Measurements from ENCODE around the gene SCAANT1.

SCAANT1 gene

DNA sequence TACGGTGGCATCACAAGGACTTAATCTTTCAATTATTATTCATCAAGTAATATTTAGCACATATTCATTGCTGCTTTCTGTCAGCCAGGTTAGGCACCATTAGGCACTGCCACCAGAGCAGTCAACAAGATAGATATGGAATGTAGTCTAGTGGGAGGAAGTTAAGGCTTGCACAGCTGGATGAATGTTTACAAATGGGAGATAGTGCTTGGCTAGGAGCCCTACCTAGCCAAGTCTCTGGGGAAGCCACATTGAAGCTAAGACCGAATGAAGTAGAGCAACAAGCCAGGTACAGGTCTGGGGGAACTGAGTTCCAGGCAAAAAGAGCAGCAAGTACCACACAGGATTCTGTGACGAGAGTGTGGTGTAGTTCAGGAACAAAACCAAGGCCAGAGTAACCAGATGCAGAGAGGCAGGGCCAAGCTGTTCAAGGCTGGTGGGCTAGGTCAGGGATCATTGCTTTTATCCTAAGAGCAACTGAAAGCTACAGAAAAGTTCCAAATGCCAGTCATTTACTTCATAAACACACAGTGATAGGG lies 33.4 kb upstream of the SCAANT1 start:
- Histone ChIP-seq H3K4me1 (ENCODE audit: insufficient read depth, low read length) (peaks cover 4% of the 10 kb centered on the region), H3K36me3 (ENCODE audit: insufficient read depth, low read length) (no peaks in the 10 kb centered on the region), H3K9me3 (ENCODE audit: control insufficient read depth, insufficient read depth, low read length) (no peaks in the 10 kb centered on the region), H3K9ac (ENCODE audit: low read depth, low read length) (no peak overlapping the region)

GRCh38 chr3:63943678-63944077 lies 31.5 kb upstream of the SCAANT1 start:
- Histone ChIP-seq H3K9ac (ENCODE audit: low read depth, low read length) (no peak overlapping the region), H3K4me1 (ENCODE audit: insufficient read depth, low read length) (peaks cover 4% of the 10 kb centered on the region), H3K9me3 (ENCODE audit: control insufficient read depth, insufficient read depth, low read length) (no peaks in the 10 kb centered on the region), H3K36me3 (ENCODE audit: insufficient read depth, low read length) (no peaks in the 10 kb centered on the region)

GRCh38 chr3:63942528-63942927 lies 30.3 kb upstream of the SCAANT1 start:
- no peaks in the 10 kb centered on the region for H3K36me3 ChIP-seq (ENCODE audit: insufficient read depth, low read length)
- peaks cover 8% of the 10 kb centered on the region; the same call in 1 of the 2 replicates for H3K4me1 ChIP-seq (ENCODE audit: insufficient read depth, low read length)
- no peak overlapping the region for H3K9ac ChIP-seq (ENCODE audit: low read depth, low read length)
- H3K9me3 ChIP-seq (ENCODE audit: control insufficient read depth, insufficient read depth, low read length) = no peaks in the 10 kb centered on the region

GRCh38 chr3:63940389-63940757 lies 28.2 kb upstream of the SCAANT1 start:
- no peaks in the 10 kb centered on the region for H3K36me3 ChIP-seq (ENCODE audit: insufficient read depth, low read length)
- H3K9ac ChIP-seq (ENCODE audit: low read depth, low read length) = no peak overlapping the region
- H3K9me3 ChIP-seq (ENCODE audit: control insufficient read depth, insufficient read depth, low read length) = no peaks in the 10 kb centered on the region
- H3K4me1 ChIP-seq (ENCODE audit: insufficient read depth, low read length) = peaks cover 10% of the 10 kb centered on the region; the same call in 1 of the 2 replicates

- no peaks in the 10 kb centered on the region for H3K36me3 ChIP-seq (ENCODE audit: insufficient read depth, low read length)
- H3K9ac ChIP-seq (ENCODE audit: low read depth, low read length) = no peak overlapping the region
- H3K9me3 ChIP-seq (ENCODE audit: control insufficient read depth, insufficient read depth, low read length) = no peaks in the 10 kb centered on the region
- H3K4me1 ChIP-seq (ENCODE audit: insufficient read depth, low read length) = peaks cover 24% of the 10 kb centered on the region
These were observed 25.8 kb upstream of the SCAANT1 start for GRCh38 chr3:63937661-63938651.

- H3K4me1 ChIP-seq (ENCODE audit: insufficient read depth, low read length) = peaks cover 31% of the 10 kb centered on the region
- no peaks in the 10 kb centered on the region for H3K36me3 ChIP-seq (ENCODE audit: insufficient read depth, low read length)
- H3K9ac ChIP-seq (ENCODE audit: low read depth, low read length) = no peak overlapping the region
- no peaks in the 10 kb centered on the region for H3K9me3 ChIP-seq (ENCODE audit: control insufficient read depth, insufficient read depth, low read length)
These were observed 24.7 kb upstream of the SCAANT1 start for GRCh38 chr3:63936925-63937324.

GRCh38 chr3:63934041-63934866 lies 22.1 kb upstream of the SCAANT1 start:
- Histone ChIP-seq H3K9me3 (ENCODE audit: control insufficient read depth, insufficient read depth, low read length) (no peaks in the 10 kb centered on the region), H3K4me1 (ENCODE audit: insufficient read depth, low read length) (peaks cover 31% of the 10 kb centered on the region), H3K9ac (ENCODE audit: low read depth, low read length) (no peak overlapping the region), H3K36me3 (ENCODE audit: insufficient read depth, low read length) (no peaks in the 10 kb centered on the region)

- Histone ChIP-seq H3K4me1 (ENCODE audit: insufficient read depth, low read length) (peaks cover 31% of the 10 kb centered on the region), H3K9me3 (ENCODE audit: control insufficient read depth, insufficient read depth, low read length) (no peaks in the 10 kb centered on the region; the same call in 1 of the 2 replicates), H3K9ac (ENCODE audit: low read depth, low read length) (no peak overlapping the region), H3K36me3 (ENCODE audit: insufficient read depth, low read length) (no peaks in the 10 kb centered on the region)
These were observed 21.3 kb upstream of the SCAANT1 start for GRCh38 chr3:63933459-63933858.

DNA sequence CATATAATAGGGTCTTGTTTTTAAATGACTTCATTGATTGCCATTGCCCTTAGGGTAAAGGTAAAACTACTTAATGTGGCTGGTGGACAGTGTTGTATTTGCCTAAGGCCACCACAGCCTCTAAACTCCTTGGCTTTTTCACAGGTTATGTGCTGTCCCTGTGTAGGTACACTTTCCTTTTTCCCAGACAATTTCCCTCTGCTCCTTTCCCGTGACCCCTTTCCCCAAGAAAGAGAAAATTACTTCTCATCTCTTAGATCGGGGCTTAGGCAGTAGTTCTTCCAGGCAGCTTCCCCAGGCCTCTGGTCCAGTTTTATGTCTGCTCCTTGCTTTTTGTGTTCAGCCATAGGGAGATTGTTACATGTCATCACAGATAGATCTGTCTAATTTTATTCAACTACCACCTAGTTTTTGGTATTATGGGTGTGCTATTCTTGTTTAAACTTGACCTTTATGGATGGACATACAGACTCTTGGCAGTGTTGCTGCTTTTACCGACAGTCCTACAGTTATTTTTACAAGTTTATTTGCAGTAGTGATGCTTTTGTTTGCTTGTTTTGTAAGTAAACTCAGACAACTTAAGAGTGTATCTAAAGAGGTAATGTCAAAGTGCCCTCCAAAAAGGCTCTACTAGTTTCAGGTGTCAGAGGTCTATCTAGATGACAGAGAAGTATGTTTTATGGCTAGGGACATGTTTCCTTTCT lies 20.5 kb upstream of the SCAANT1 start:
- no peaks in the 10 kb centered on the region for H3K36me3 ChIP-seq (ENCODE audit: insufficient read depth, low read length)
- H3K9me3 ChIP-seq (ENCODE audit: control insufficient read depth, insufficient read depth, low read length) = no peaks in the 10 kb centered on the region; the same call in 1 of the 2 replicates
- no peak overlapping the region for H3K9ac ChIP-seq (ENCODE audit: low read depth, low read length)
- peaks cover 28% of the 10 kb centered on the region for H3K4me1 ChIP-seq (ENCODE audit: insufficient read depth, low read length)

DNA sequence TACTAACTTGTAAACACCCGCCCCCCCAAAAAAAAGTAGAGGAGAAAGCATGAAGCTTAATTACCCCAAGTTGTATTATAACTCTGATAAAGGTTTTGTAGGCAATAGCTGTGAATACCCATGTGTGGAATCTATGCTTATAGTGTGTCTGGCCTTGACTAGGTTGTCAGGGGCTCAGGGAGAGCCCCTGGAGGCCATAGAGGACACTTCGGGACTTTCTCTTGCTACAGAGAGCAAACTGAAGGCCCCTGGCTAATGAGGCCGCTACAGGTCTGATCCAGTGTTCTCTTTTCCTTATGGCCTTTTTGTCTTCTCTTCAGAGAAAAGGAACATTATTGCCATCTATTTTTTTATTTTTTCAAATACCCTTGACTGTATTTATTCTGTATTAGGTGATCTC lies 19.1 kb upstream of the SCAANT1 start:
- H3K9me3 ChIP-seq (ENCODE audit: control insufficient read depth, insufficient read depth, low read length) = no peaks in the 10 kb centered on the region; the same call in 1 of the 2 replicates
- no peak overlapping the region for H3K9ac ChIP-seq (ENCODE audit: low read depth, low read length)
- peaks cover 25% of the 10 kb centered on the region for H3K4me1 ChIP-seq (ENCODE audit: insufficient read depth, low read length)
- H3K36me3 ChIP-seq (ENCODE audit: insufficient read depth, low read length) = no peaks in the 10 kb centered on the region

- Histone ChIP-seq H3K9ac (ENCODE audit: low read depth, low read length) (no peak overlapping the region), H3K9me3 (ENCODE audit: control insufficient read depth, insufficient read depth, low read length) (no peaks in the 10 kb centered on the region; the same call in 1 of the 2 replicates), H3K36me3 (ENCODE audit: insufficient read depth, low read length) (peaks cover 3% of the 10 kb centered on the region; the same call in 1 of the 2 replicates), H3K4me1 (ENCODE audit: insufficient read depth, low read length) (peaks cover 4% of the 10 kb centered on the region)
These were observed 15.5 kb upstream of the SCAANT1 start for GRCh38 chr3:63927422-63928280.

DNA sequence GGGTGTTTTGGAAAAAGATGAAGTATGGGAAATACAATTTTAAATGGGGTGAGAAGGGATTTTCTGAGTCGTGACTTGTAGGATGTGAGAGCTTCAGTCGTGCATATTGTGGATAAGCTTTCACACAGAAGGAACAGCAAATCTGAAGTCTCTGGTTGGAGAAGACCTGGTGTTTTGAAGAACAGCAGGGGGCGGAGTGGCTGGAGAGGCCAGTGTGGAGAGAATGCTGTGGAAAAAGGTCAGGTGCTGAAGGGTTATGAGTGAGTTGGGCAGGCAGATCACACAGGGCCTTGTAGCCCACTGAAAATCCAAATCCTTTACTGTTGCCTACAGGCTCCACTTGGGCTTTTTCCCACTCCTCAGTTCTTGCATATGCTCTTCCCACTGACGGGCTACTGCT lies 14.1 kb upstream of the SCAANT1 start:
- no peaks in the 10 kb centered on the region; the same call in 1 of the 2 replicates for H3K9me3 ChIP-seq (ENCODE audit: control insufficient read depth, insufficient read depth, low read length)

More for the DNA sequence above, 14.1 kb upstream of the SCAANT1 start:
- Histone ChIP-seq H3K36me3 (ENCODE audit: insufficient read depth, low read length) (peaks cover 3% of the 10 kb centered on the region; the same call in 1 of the 2 replicates), H3K9ac (ENCODE audit: low read depth, low read length) (no peak overlapping the region), H3K4me1 (ENCODE audit: insufficient read depth, low read length) (no peaks in the 10 kb centered on the region)
